Measurements from ENCODE around the gene FOXE1. TPM values are rescaled to one million over a fixed set of nuclear protein-coding genes. Genes with fewer than 3 reads are reported as not detected.

Gene FOXE1
- total RNA-seq, 1 experiment from 2014 or later, result 0.82 TPM

DNA sequence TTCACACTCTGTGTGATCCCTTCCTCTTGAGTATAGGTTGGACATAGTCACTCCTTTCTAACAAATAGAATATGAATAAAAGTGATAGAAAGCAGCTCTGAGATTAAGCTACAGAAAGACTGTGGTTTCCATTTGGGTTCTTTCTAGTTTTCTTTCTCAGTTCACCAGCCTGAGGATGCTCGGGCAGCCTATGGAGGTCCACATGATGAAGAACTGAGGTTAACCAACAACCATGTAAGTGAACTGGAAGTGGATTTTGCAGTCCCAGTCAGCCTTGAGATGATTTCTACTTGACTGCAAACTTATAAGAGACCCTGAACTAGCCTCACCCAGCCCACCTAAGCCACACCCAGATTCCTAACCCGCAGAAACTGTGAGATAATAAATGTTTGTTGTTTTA, 10.1 kb upstream of the FOXE1 start:
- Histone ChIP-seq H3K27me3 (ENCODE audit: control insufficient read depth, insufficient read depth, low read length) (no peaks in the 10 kb centered on the region), H3K27ac (ENCODE audit: low read length) (no peak overlapping the region), H3K9me3 (ENCODE audit: control insufficient read depth, insufficient read depth, low read depth, low read length) (no peaks in the 10 kb centered on the region), H3K36me3 (ENCODE audit: control insufficient read depth, insufficient read depth, low read length) (no peaks in the 10 kb centered on the region), H3K4me1 (ENCODE audit: control insufficient read depth, insufficient read depth, low read length) (no peaks in the 10 kb centered on the region), H3K4me3 (ENCODE audit: low read depth in 2 of 2, low read length in 2 of 2) (no peak overlapping the region)
- ChIA-PET CTCF (no interaction called here), POLR2A (interaction anchor here (0.7 kb wide), 2 partner anchors 79 to 80 kb away, joined by 7 read pairs; no protein-coding TSS in a partner anchor)
- TF ChIP-seq, protein P1, sequence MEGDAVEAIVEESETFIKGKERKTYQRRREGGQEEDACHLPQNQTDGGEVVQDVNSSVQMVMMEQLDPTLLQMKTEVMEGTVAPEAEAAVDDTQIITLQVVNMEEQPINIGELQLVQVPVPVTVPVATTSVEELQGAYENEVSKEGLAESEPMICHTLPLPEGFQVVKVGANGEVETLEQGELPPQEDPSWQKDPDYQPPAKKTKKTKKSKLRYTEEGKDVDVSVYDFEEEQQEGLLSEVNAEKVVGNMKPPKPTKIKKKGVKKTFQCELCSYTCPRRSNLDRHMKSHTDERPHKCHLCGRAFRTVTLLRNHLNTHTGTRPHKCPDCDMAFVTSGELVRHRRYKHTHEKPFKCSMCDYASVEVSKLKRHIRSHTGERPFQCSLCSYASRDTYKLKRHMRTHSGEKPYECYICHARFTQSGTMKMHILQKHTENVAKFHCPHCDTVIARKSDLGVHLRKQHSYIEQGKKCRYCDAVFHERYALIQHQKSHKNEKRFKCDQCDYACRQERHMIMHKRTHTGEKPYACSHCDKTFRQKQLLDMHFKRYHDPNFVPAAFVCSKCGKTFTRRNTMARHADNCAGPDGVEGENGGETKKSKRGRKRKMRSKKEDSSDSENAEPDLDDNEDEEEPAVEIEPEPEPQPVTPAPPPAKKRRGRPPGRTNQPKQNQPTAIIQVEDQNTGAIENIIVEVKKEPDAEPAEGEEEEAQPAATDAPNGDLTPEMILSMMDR (IDR thresholded peaks at IDR 0.05), result no peak
- TF ChIP-seq SIN3A (IDR thresholded peaks at IDR 0.05; ENCODE audit: borderline replicate concordance, insufficient read depth, low read depth, low read length) (no peak), TCF7L2 (IDR thresholded peaks at IDR 0.05; ENCODE audit: low read depth, low read length) (no peak), REST (IDR thresholded peaks at IDR 0.05; ENCODE audit: insufficient read depth in 1 of 2, low read depth in 2 of 2, low read length in 1 of 2) (no peak), POLR2AphosphoS5 (IDR thresholded peaks at IDR 0.05; ENCODE audit: low read depth, low read length) (no peak)
- BruUV-seq (replicated peaks), result no TSS peak
- intact Hi-C loops (cut with micrococcal nuclease; ENCODE audit: unreplicated experiment), result no loop called here
- no peak for ATAC-seq
- in situ Hi-C loops (cut with HindIII; ENCODE audit: low pct_unique_long_range_greater_than_20kb, low sequenced_read_pairs), result no loop called here
- DNase-seq (ENCODE audit: low read depth, low spot score), result no peak

GRCh38 chr9:97845130-97845529, 7.9 kb upstream of the FOXE1 start:
- Histone ChIP-seq H3K4me1 (ENCODE audit: control insufficient read depth, insufficient read depth, low read length) (no peaks in the 10 kb centered on the region), H3K27me3 (ENCODE audit: control insufficient read depth, insufficient read depth, low read length) (no peaks in the 10 kb centered on the region), H3K27ac (ENCODE audit: low read length) (no peak overlapping the region), H3K4me3 (ENCODE audit: low read depth in 2 of 2, low read length in 2 of 2) (no peak overlapping the region), H3K9me3 (ENCODE audit: control insufficient read depth, insufficient read depth, low read depth, low read length) (no peaks in the 10 kb centered on the region), H3K36me3 (ENCODE audit: control insufficient read depth, insufficient read depth, low read length) (no peaks in the 10 kb centered on the region)
- no peak for DNase-seq (ENCODE audit: low read depth, low spot score)
- no peak for ATAC-seq
- ChIA-PET CTCF (no interaction called here), POLR2A (no interaction called here)
- in situ Hi-C loops (cut with HindIII; ENCODE audit: low pct_unique_long_range_greater_than_20kb, low sequenced_read_pairs) (no loop called here), intact Hi-C loops (cut with micrococcal nuclease; ENCODE audit: unreplicated experiment) (no loop called here)
- no TSS peak for BruUV-seq (replicated peaks)
- no peak for TF ChIP-seq REST (IDR thresholded peaks at IDR 0.05; ENCODE audit: insufficient read depth in 1 of 2, low read depth in 2 of 2, low read length in 1 of 2)
- no peak for TF ChIP-seq POLR2AphosphoS5 (IDR thresholded peaks at IDR 0.05; ENCODE audit: low read depth, low read length)
- TF ChIP-seq TCF7L2 (IDR thresholded peaks at IDR 0.05; ENCODE audit: low read depth, low read length), result no peak
- no peak for TF ChIP-seq SIN3A (IDR thresholded peaks at IDR 0.05; ENCODE audit: borderline replicate concordance, insufficient read depth, low read depth, low read length)
- TF ChIP-seq, protein P1 (IDR thresholded peaks at IDR 0.05), result no peak
